HUDEP-2 (cell line): ENCODE data around the gene TMEM108.

Experiments
- DNase-seq, 76 experiments: peaks; one replicate each; lab custom pipeline; 2025; ENCODE audit not compliant: unreplicated experiment in 76 of 76; lab: John Stamatoyannopoulos, UW

Gene TMEM108

DNA sequence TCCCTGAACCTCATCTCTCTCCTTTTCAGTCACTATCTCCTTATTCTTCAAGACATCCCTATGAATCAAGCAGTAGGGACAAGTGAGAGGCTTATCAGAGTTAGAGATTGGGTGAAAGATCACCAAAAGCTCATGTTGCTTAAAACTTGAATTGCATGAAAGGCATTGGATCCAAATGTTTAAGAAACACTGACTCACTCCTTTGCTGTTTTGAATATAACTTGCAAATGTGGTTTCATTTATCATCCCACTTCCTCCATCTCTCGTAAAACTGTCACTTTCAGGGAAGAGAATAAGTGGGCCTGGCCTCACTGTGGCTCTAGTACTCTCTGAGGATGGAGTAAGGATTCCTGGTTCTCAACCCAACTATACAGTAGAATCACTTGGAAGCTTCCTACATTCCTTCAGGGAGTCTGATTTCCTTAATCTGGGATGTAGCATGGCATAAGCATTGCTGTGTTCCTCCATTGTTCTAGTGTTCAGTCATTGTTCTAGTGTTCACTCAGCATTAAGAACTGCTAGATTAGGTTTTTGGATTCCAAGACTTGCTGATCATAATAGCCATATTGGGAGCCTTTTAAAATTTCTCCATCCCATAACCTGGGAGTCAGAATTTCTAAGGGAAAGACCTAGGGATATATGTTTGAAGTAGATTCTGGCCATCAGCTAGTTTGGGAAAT, 171.8 kb downstream of the TMEM108 start:
- no peak for DNase-seq

DNA sequence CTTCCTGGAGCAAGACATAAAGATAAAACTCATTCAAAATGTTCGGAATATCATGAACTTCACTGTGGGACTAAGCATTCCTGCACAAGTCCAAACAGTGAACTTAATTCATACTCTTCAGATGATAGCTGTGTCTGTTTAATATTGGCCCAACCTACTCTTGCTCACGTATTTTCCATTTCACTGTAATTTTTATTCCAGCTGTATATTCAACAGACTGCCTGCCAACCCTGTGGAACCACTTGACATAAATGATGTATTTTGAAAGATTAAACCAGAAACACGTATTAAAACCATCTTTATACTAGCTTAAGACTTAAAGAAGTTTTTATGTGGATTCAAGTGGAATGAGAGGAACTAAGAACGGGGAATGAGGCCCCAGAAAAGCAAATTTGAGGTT, 172.5 kb downstream of the TMEM108 start:
- DNase-seq = no peak

DNA sequence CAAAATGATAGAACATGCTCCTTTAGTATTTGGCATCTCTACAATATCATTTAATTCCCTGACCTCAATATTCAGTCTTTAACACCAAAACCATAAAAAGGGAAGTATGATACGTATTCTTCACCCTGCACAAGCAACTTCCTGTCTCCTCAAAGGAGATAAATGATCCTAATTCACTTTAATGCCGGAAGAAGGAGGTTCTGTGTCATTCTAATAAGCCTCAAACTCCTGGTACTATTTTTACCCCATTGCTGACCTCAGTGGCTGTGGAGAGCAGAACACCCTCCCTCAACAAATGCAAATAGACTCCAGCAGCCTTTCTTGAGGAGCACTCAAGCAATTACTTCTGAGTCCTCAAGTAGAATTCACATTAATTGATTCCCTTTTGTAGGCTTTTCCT, 173.3 kb downstream of the TMEM108 start:
- no peak for DNase-seq

DNA sequence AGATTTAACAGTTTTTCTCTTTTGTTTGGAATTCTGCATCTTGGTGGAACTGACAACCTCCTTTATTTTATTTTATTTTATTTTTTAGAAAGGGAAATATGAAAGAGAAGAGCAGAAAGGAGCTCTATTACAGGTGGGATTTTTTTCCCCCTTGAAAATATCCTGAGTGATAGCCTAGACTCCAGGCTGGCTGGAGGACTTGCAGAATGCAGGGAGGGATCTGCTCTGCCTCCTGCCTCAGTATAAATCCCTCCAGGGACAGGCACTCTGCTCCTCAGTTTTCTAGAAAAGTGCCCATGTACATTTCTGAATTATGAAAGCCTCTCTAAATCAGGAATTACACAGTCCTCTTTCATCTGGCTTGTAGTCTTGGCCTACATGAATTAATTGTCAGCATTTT, 173.7 kb downstream of the TMEM108 start:
- DNase-seq = no peak

DNA sequence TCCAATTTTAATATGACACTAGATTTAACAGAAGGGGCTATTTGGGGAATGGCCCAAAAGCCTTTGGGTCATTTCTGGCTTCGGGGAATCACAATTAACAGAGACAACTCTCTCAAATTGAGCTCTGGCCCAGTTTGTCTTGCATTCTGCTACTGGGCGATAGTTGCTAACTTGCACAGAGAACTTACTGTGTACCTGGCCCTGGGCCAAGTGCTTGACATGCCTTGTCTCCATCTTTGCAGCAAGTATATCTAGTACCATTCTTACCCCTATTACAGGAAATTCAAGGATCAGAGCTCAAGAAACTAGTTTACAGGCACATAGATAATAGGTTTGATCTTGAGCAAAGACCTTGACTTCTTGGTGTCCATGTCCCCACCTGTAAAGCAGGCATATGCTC, 175.7 kb downstream of the TMEM108 start:
- DNase-seq = no peak

DNA sequence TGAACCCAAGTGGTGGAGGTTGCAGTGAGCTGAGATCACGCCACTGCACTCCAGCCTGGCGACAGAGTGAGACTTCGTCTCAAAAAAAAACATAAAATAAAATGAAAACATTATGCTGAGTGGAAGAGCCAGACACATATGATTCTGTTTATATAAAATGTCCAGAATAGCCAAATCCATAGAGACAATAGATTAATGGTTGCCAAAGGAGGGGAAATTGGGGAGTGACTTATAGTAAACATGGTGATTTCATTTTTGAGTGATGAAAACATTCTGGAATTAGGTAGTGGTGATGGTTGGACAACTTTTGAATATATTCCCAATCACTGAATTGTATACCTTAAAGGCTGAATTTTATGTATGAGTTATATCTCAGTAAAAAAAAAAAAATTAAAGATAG, 189.6 kb downstream of the TMEM108 start:
- no peak for DNase-seq

DNA sequence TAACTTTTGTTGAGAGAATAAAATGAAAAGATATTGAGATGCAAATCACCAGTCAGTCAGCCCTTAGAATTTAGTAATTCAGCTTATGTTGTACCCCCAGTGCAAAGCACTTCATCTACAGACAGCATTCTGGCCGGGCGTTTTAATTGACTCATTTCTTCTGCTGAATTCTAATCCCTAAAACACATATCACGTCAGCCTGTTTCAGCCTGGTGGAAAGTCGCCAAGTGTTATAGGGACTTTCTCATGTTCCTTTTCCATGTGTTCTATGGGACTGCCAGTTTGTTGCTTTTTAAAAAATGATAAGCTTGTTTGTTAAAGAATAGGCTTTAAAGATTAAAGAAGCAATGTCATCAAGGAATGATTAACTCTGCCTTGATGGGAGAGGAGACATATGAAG, 192.0 kb downstream of the TMEM108 start:
- no peak for DNase-seq

DNA sequence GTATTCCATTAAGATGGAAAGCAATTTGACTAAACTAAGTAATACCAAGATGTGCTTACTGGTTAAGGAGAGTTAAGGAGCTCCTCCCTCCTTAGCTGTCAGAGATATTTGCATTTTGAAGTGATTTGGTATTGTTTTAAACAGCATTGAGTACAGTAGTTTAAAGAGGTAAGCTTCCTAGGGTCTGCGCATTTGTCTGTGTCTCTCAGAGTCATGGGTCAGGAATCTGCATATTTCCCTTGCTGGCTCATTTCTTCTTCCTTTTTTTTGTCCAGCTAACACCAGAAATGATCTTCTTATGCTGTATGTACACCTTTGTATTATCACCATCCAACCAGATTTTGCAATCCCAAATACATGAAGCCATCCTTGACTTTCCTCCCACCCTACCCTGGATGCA, 198.7 kb downstream of the TMEM108 start:
- DNase-seq = no peak

DNA sequence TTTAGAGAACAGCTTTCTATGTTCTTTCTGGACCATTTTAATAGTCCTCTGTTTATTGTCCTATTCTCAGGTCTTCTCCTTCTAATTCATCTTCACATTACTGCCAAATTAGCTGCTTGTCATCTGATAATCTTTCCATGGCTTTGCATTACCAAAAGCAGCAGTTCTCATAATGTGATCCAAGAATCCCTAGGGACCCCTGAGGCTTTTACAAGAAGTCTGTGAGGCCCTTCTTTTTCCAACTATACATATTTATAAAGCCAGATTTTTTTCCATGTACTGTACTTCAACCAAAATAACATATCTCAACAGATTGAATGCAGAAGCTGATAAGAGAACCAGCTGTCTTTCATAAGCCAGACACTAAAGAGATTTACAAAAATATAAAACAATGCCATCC, 199.2 kb downstream of the TMEM108 start:
- DNase-seq = no peak

DNA sequence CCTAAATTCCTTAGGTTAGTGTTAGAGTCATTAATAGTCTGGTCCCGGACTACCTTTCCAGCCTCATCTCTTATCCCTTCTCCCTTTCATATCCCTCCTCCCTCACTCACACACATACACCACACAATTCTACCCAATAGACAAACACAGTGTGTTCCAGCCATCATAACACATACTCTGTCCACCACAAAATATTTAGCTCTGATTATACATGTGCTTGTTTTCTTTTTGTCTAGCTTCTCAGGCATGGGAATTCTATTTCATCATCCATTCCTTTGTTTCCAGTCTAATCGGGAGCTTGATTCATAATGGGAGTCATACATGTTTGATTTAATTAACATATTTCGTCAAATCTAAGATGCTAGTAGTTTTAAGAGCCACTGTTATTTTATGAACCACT, 199.8 kb downstream of the TMEM108 start:
- DNase-seq = no peak

DNA sequence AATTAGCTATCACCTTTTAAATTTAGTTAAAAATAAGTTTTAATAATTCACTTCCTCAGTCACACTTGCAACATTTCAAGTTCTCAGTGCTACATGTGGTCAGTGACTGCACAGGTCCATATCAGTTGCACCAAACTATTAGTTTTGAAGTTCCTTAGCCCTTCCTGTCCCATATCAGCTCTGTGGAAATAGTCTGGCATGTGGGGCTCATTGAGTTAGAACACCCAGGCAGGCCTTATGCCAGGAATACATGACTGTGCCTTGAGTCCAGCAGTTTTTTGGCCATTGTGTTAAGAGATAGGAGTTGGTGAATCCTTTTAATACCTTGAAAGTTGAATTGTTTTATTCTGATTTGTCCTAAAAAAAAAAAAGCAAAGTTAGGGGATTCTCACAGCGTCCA, 207.9 kb downstream of the TMEM108 start:
- DNase-seq = no peak

DNA sequence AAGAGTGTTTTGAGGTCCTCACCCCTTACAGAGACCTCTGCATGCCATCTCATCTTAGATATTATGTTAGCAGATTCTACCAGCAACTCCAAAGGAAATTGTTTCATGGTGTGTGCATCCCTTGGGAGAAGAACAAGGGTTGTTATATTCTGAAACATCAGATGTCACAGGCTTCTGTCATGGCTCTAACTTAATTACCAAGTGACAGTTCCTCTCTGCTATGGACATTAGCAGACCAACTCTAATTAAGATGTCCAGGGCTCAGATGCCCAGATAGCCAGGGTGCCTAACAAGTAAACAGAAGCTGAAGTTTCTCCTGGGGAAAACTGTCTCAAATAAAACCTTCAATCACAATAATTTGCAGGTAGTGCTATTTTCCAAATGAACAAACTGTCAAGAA, 208.6 kb downstream of the TMEM108 start:
- no peak for DNase-seq

DNA sequence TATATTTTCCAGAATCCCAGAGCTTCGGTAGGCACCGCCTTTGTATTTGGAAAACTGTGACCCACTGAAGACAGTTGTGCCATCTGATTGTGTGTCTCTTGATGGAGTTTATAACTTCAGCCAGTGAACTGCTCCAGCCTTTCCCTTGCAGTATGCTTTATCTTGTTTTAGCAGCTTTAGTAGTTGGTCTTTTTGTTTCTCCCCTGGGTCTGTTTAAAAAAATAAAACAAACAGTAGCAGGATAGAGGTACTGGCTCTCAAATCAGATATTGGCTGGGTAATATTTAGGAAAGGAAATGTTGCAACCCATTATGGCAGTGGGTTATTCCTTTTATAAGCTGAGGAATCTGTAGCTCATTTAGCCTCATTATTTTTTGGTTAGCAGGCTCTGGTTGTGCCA, 210.2 kb downstream of the TMEM108 start:
- DNase-seq = no peak

DNA sequence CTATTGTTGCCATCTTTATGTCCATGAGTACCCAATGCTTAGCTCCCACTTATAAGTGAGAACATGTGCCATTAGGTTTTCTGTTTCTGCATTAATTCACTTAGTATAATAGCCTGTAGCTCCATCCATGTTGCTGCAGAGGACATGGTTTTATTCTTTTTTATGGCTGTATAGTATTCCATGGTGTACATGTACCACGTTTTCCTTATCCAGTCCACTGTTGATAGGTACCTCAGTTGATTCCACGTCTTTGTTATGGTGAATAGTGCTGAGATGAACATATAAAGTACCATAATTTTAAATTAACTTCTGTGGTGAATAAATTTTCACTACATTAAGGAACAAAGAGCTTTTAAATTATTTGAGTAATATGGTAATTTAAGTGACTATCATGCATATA, 211.3 kb downstream of the TMEM108 start:
- DNase-seq = no peak

DNA sequence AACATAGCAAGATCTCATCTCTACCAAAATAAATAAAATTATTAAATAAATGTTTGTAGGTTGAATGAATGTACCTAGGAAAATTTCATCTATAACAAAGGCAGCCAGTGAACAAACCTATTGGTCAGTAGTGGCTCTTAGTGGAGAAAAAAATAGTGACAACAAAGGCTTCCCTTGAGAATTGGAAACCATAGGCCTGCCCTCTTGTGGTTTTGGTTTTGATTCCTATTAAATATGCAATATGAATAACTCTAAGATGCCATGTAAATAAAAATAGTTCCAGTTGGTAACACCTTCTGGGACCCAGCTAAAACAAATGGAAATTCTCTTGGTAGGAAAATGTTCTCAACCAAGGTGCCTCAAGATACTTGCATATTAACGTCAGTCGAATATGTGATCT, 216.0 kb downstream of the TMEM108 start:
- DNase-seq = no peak

DNA sequence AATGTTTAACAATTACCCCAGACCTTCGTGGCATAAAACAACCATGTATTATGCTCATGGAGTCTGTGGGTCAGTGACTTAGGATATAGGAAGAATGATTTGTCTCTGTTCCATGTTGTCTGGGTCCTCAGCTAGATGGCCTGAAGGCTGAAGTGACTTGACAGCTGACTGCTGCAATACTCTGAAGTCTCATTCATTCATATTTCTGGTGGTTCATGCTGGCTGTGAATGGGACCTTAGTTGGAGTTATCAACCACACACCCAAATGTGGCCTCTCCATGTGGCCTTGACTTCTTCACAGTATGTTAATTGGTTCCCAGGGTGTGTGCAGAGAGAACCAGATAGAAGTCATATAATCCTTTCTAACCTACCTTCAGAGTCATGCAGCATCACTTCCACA, 216.5 kb downstream of the TMEM108 start:
- DNase-seq = no peak

DNA sequence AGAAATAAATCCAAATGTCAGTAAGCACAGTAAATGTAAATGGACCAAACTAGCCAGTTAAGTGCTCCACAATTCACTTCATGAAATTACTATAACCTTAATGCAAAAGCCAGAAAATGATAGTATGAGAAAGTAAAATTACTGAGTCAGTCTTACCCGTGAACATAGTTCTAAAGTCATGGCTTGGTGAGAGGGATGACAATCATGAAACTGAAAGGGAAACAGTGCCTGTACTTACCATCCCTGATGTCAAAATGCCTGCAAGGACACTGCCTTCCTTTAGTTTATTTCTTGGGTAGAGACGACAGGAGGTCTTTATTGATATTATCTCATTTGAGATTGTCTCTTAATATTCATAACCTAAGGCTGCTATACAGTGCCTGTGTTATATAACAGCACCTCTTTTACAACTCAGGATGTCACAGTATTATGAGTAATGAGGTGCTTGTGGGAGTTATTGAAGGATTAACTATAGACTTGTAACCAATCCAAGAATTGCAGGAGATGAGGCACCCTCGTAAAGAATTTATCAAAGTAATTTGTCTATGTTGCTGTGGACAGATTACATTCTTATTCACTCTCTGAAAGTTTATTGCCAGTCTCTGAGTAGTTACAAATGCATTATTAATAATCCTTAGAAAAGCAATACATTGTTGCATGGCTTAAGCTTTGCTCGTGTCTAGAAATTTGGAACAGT, 218.7 kb downstream of the TMEM108 start:
- no peak for DNase-seq

DNA sequence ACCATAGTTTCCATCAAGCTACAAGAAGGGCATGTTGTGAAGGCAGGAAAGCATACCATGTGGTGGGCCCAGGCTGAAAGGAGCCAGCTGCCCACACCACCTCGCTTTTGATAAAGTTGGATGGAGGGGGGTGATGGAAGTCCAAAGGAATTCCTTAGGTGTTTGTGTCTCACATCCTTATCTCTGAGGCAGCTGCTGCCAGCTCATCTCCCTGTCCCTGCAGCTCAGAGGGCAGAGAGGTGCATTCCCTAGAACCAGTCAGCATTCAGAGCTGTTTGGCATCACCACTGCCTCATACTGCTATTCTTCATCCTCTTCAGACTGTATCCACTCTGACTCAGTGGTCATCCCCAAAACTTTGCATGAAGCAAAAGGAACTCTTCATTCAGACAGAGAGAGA, 220.2 kb downstream of the TMEM108 start:
- no peak for DNase-seq

DNA sequence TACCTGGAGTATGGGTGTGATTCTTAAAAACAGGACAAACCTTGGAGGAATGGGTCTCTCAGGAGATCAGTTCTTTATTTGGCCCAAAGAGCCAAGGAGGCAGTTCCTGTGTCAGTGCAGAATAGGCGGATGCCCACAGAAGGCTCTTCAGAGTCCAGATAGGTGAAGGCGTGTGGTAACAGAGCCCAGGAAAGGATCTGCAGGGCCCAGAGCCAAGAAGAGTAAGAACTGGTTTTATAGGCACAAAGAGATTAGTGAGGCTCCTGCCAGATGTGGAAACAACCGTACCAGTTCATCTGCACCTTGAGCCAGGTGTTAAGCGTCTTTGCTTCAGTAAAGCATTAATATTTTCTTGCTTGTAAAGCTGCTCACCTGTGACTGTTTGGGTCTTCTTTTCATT, 221.6 kb downstream of the TMEM108 start:
- DNase-seq = no peak

DNA sequence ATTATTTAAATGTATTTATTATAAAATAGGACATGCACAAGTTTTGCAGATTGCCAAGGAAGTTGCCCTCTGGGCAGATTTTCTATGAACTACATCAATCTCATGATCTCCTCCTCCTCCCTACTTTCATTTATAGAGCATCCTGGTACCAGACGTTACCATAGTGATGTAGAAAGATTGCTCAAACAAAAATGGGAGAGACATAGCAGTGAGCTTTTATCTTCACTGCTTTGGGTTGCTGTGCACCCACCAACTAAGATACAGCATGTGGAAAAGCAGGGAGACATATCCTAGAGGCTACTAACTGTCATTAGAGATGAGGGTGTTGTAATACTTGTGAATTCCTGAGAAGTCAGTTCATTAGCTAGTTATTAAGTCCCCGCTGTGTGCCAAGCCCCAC, 224.1 kb downstream of the TMEM108 start:
- DNase-seq = no peak

DNA sequence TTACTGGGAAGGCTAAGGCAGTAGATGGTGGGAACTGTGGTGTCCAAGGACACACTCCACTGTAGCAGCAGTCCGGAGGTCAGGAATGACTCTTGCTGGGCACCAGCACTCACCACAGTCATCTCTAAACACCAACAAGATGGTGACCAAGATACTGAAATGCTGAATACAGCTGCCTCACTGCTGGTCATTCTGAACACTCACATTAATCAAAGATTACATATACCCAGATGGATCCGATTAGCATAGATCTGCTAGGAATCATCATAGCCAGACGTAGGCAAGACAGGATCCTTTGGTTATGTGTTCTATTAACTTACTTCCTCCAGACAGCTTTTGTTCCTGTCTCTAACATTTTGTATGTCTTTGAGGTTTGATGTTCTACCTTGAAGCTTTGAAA, 226.7 kb downstream of the TMEM108 start:
- DNase-seq = no peak

DNA sequence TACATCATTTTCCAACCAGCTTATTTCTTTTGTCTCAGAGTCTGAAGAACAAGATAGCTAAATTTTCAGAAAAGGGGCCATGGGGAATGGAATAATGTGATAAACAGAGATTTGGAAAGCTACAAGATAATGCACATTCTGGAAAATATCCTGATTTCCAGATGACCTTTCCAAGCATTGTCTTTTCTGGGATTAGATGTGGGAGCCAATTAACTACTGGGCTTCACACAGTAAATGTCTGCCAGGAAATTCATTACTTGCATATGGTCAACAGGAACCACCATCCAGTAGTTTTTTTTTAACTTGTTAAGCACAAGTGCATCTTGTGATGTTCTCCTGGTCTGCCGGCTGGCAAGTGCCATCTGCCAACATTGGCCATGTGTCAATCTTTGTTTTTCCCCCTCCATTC, 230.5 kb downstream of the TMEM108 start:
- DNase-seq = no peak

DNA sequence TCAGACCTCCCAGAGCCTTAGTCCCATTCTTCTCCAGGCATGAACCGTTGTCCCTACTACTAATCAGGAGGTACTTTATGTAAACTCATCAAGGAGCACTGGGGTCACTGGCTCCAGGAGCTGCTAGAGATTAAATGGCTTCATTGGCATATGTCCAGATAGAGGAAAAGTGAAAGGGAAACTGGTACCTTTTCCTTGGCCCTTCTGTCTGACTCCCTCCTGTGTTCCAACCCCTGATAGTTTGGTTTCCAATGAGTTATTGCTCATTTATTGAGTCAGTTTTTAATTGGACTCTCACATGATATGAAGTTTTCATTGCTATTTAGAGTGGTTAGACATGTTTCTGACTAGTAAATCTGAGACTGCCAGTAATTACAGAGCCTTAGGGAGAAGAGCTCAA, 231.2 kb downstream of the TMEM108 start:
- no peak for DNase-seq
